Lower lobe of right lung (tissue), 2 donors: Measurements from ENCODE around the gene ADAMTS16. TPM values are rescaled to one million over a fixed set of nuclear protein-coding genes. Genes with fewer than 3 reads are reported as not detected.

Experiments used
- ATAC-seq, 2 donors: fragments of 200-7000 bp; cut with Tn5 transposase; one replicate each; pipeline ENCODE4 v1.9.1; 2020 to 2022; ENCODE audit warnings: mild to moderate bottlenecking in 2 of 2, moderate library complexity in 2 of 2
- DNase-seq: peaks from one replicate; pipeline ENCODE4 v3.0.0-alpha.2; 2020
- H3K27ac ChIP-seq: fragments of 200-600 bp; one replicate; pipeline ENCODE4 v1.8.0; 2022
- H3K27me3 ChIP-seq: fragments of 200-600 bp; one replicate; pipeline ENCODE4 v1.8.0; 2022; ENCODE audit warnings: low read depth
- H3K36me3 ChIP-seq: fragments of 200-600 bp; one replicate; pipeline ENCODE4 v1.8.0; 2022; ENCODE audit warnings: mild to moderate bottlenecking
- H3K4me1 ChIP-seq: fragments of 200-600 bp; one replicate; pipeline ENCODE4 v1.8.0; 2022
- H3K4me3 ChIP-seq: fragments of 200-600 bp; one replicate; pipeline ENCODE4 v1.8.0; 2022; ENCODE audit warnings: mild to moderate bottlenecking
- H3K9me3 ChIP-seq: fragments of 200-600 bp; one replicate; pipeline ENCODE4 v1.8.0; 2022
- intact Hi-C: fragments of 100-400 bp; cut with DNase I; formaldehyde crosslinking; loops from one replicate; pipeline ENCODE4 v1.11.0; 2022
- total RNA-seq: library from RNA; stranded (reverse); fragmentation: NEBNext Ultra II Directional; extraction: Animal tissue kit (Norgen Biotek cat#: 25700); gene quantifications from one replicate; pipeline ENCODE4 v1.2.1, GENCODE V29; 2021
- TF ChIP-seq, protein P1 (sequence below): fragments of 200-600 bp; IDR thresholded peaks from one replicate; pipeline ENCODE4 v1.8.0; 2022; ENCODE audit warnings: antibody characterized with exemption, mild to moderate bottlenecking
- donor health status: DM: no; HTN: yes; CAD: no; lungs with severe emphysema.

The ADAMTS16 gene
- total RNA-seq, 1 donor from 2014 or later: 1.1 TPM

GRCh38 chr5:5165541-5166002 lies 25.4 kb downstream of the ADAMTS16 start:
- intact Hi-C loops: no loop called here
- Histone ChIP-seq H3K27me3 (no peaks in the 10 kb centered on the region), H3K36me3 (no peaks in the 10 kb centered on the region), H3K27ac (no peak overlapping the region), H3K9me3 (no peaks in the 10 kb centered on the region), H3K4me3 (no peak overlapping the region), H3K4me1 (no peaks in the 10 kb centered on the region)
- DNase-seq (no peak), ATAC-seq (no peak)
- TF ChIP-seq, protein P1, sequence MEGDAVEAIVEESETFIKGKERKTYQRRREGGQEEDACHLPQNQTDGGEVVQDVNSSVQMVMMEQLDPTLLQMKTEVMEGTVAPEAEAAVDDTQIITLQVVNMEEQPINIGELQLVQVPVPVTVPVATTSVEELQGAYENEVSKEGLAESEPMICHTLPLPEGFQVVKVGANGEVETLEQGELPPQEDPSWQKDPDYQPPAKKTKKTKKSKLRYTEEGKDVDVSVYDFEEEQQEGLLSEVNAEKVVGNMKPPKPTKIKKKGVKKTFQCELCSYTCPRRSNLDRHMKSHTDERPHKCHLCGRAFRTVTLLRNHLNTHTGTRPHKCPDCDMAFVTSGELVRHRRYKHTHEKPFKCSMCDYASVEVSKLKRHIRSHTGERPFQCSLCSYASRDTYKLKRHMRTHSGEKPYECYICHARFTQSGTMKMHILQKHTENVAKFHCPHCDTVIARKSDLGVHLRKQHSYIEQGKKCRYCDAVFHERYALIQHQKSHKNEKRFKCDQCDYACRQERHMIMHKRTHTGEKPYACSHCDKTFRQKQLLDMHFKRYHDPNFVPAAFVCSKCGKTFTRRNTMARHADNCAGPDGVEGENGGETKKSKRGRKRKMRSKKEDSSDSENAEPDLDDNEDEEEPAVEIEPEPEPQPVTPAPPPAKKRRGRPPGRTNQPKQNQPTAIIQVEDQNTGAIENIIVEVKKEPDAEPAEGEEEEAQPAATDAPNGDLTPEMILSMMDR: no peak

GRCh38 chr5:5169466-5169865 lies 29.3 kb downstream of the ADAMTS16 start:
- Histone ChIP-seq H3K4me3 (no peak overlapping the region), H3K27ac (no peak overlapping the region), H3K27me3 (no peaks in the 10 kb centered on the region), H3K36me3 (no peaks in the 10 kb centered on the region), H3K9me3 (no peaks in the 10 kb centered on the region), H3K4me1 (no peaks in the 10 kb centered on the region)
- intact Hi-C loops: no loop called here
- TF ChIP-seq, protein P1: no peak
- ATAC-seq: no peak
- no peak for DNase-seq

- Histone ChIP-seq H3K9me3 (no peaks in the 10 kb centered on the region), H3K4me1 (no peaks in the 10 kb centered on the region), H3K36me3 (no peaks in the 10 kb centered on the region), H3K27me3 (no peaks in the 10 kb centered on the region), H3K4me3 (no peak overlapping the region), H3K27ac (no peak overlapping the region)
- ATAC-seq (peak; percentile 64 to 85), DNase-seq (no peak)
- intact Hi-C loops: no loop called here
- TF ChIP-seq, protein P1: no peak
Observed at GRCh38 chr5:5178136-5178535, 38.0 kb downstream of the ADAMTS16 start.

DNA sequence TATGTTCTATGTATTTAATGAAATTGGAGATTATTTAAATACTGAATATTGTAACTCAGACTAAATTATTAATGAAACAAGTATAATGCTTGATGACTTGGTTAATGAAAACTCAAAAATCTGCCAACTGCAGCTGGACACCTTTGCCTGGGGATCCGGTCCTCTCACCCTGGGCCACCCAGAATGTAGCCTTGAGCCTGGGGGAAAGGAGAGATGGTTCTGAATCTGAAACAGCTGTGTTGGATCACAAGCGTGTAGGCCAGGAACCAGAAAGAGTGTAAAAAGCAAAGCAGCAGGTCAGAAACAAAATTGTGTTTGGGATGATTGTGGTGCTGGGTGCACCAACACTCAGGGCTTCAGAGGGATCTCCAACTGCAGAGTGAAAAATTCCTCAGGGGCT lies 38.5 kb downstream of the ADAMTS16 start:
- intact Hi-C loops: no loop called here
- DNase-seq (no peak), ATAC-seq (peak in 1 of 2 donors; percentile 12)
- TF ChIP-seq, protein P1: no peak
- H3K27ac ChIP-seq: no peak overlapping the region
- H3K9me3 ChIP-seq: no peaks in the 10 kb centered on the region
- no peak overlapping the region for H3K4me3 ChIP-seq
- H3K4me1 ChIP-seq: no peaks in the 10 kb centered on the region
- H3K27me3 ChIP-seq: no peaks in the 10 kb centered on the region
- H3K36me3 ChIP-seq: no peaks in the 10 kb centered on the region

DNA sequence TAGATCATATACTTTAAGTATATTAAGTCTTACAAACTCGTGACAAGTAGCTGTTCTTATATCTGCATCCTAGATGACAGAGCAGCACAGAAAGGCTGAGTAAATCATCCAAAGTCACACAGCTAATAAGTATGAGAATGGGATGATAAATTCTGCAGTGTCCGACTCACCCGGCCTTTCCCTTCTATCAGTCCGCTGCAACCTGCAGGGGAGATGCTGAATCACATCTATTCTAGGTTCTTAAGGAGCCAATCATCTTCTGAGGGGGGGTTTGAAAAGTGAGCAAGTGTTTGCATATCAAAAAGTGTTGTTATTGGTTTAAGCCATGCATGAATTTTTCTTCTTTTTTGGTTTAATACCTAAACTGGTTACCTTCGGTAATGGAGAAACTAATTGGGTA lies 38.9 kb downstream of the ADAMTS16 start:
- intact Hi-C loops: no loop called here
- H3K27ac ChIP-seq: no peak overlapping the region
- no peaks in the 10 kb centered on the region for H3K36me3 ChIP-seq
- TF ChIP-seq, protein P1: no peak
- H3K4me3 ChIP-seq: no peak overlapping the region
- DNase-seq: no peak
- no peaks in the 10 kb centered on the region for H3K4me1 ChIP-seq
- no peaks in the 10 kb centered on the region for H3K9me3 ChIP-seq
- no peak for ATAC-seq
- no peaks in the 10 kb centered on the region for H3K27me3 ChIP-seq

- Histone ChIP-seq H3K4me1 (no peaks in the 10 kb centered on the region), H3K27ac (no peak overlapping the region), H3K4me3 (no peak overlapping the region), H3K36me3 (no peaks in the 10 kb centered on the region), H3K9me3 (no peaks in the 10 kb centered on the region), H3K27me3 (no peaks in the 10 kb centered on the region)
- DNase-seq (no peak), ATAC-seq (no peak)
- TF ChIP-seq, protein P1: no peak
- intact Hi-C loops: no loop called here
Observed at GRCh38 chr5:5179597-5179996, 39.5 kb downstream of the ADAMTS16 start.
